GM12872 (cell line): Measurements from ENCODE around the gene RANBP1.

ENCODE experiments used
- CTCF ChIP-seq: IDR thresholded peaks from 3 replicates; pipeline ENCODE4 v1.5.1; 2011; ENCODE audit warnings: low read depth, mild to moderate bottlenecking, low read length, moderate library complexity; ENCODE audit not compliant: insufficient read depth

RANBP1 gene

GRCh38 chr22:20099099-20099711 is 16.7 kb upstream of the RANBP1 start:
- no peak for TF ChIP-seq CTCF

GRCh38 chr22:20101638-20102037 is 14.3 kb upstream of the RANBP1 start:
- TF ChIP-seq CTCF: no peak

- TF ChIP-seq CTCF: no peak
Observed at GRCh38 chr22:20102203-20102780, 13.6 kb upstream of the RANBP1 start.

GRCh38 chr22:20105456-20106204 is 10.3 kb upstream of the RANBP1 start:
- no peak for TF ChIP-seq CTCF

- TF ChIP-seq CTCF: no peak
Observed at GRCh38 chr22:20106205-20106848, 9.6 kb upstream of the RANBP1 start.

- TF ChIP-seq CTCF: no peak
Observed at GRCh38 chr22:20106849-20107237, 9.1 kb upstream of the RANBP1 start.

GRCh38 chr22:20107471-20107901 is 8.4 kb upstream of the RANBP1 start:
- no peak for TF ChIP-seq CTCF
